ENCODE data around the gene TRMT1. TPM values are rescaled to one million over a fixed set of nuclear protein-coding genes. Genes with fewer than 3 reads are reported as not detected.

The TRMT1 gene
- total and polyA plus RNA-seq, 3 donors from 2014 or later: 35.9 to 50.0 (median 44.8) TPM

- no peak for DNase-seq
- WGBS, 2 donors: 49 to 54% methylated on average over 16 of the region's 16 CpGs
- H3K4me1 ChIP-seq: peaks cover 40% of the 10 kb centered on the region
Observed at GRCh38 chr19:13079542-13079986, 37.0 kb downstream of the TRMT1 start.

GRCh38 chr19:13078897-13079541 lies 37.5 kb downstream of the TRMT1 start:
- H3K36me3 ChIP-seq (ENCODE audit: low read depth, missing control alignments): no peaks in the 10 kb centered on the region
- H3K4me1 ChIP-seq: peaks cover 40% of the 10 kb centered on the region
- H3K27ac ChIP-seq: peak overlapping the region; percentile 51 to 59
- intact Hi-C loops (cut with DNase I; ENCODE audit: low total_unique reads): no loop called here
- no peaks in the 10 kb centered on the region for H3K27me3 ChIP-seq
- TF ChIP-seq CTCF (IDR thresholded peaks at IDR 0.05) (no peak), POLR2A (IDR thresholded peaks at IDR 0.05) (no peak)
- H3K4me3 ChIP-seq: no peak overlapping the region
- no peak for DNase-seq
- H3K9me3 ChIP-seq: no peaks in the 10 kb centered on the region
- WGBS, 2 donors: 54 to 58% methylated on average over 3 to 12 of the region's 12 CpGs

More at GRCh38 chr19:13079542-13079986, 37.0 kb downstream of the TRMT1 start:
- Histone ChIP-seq H3K9me3 (no peaks in the 10 kb centered on the region), H3K27me3 (no peaks in the 10 kb centered on the region), H3K36me3 (ENCODE audit: low read depth, missing control alignments) (no peaks in the 10 kb centered on the region), H3K27ac (peak overlapping the region; percentile 51 to 59), H3K4me3 (no peak overlapping the region)
- intact Hi-C loops (cut with DNase I; ENCODE audit: low total_unique reads): no loop called here
- TF ChIP-seq CTCF (IDR thresholded peaks at IDR 0.05) (no peak), POLR2A (IDR thresholded peaks at IDR 0.05) (no peak)

GRCh38 chr19:13078381-13078780 lies 38.2 kb downstream of the TRMT1 start:
- intact Hi-C loops (cut with DNase I; ENCODE audit: low total_unique reads): no loop called here
- DNase-seq: no peak
- 70 to 79% methylated on average over 3 to 10 of the region's 10 CpGs for WGBS, 2 donors
- Histone ChIP-seq H3K9me3 (no peaks in the 10 kb centered on the region), H3K27ac (peak overlapping the region; percentile 51 to 59), H3K4me3 (no peak overlapping the region), H3K27me3 (no peaks in the 10 kb centered on the region), H3K36me3 (ENCODE audit: low read depth, missing control alignments) (no peaks in the 10 kb centered on the region), H3K4me1 (peaks cover 40% of the 10 kb centered on the region)
- no peak for TF ChIP-seq CTCF (IDR thresholded peaks at IDR 0.05)
- no peak for TF ChIP-seq POLR2A (IDR thresholded peaks at IDR 0.05)

GRCh38 chr19:13077240-13077639 lies 39.3 kb downstream of the TRMT1 start:
- TF ChIP-seq CTCF (IDR thresholded peaks at IDR 0.05) (no peak), POLR2A (IDR thresholded peaks at IDR 0.05) (no peak)
- H3K27ac ChIP-seq: no peak overlapping the region
- no peak overlapping the region for H3K4me3 ChIP-seq
- no peak for DNase-seq
- H3K9me3 ChIP-seq: no peaks in the 10 kb centered on the region
- H3K4me1 ChIP-seq: peaks cover 40% of the 10 kb centered on the region
- intact Hi-C loops (cut with DNase I; ENCODE audit: low total_unique reads): no loop called here
- H3K27me3 ChIP-seq: no peaks in the 10 kb centered on the region
- 60 to 66% methylated on average over 11 of the region's 11 CpGs for WGBS, 2 donors
- no peaks in the 10 kb centered on the region for H3K36me3 ChIP-seq (ENCODE audit: low read depth, missing control alignments)

- TF ChIP-seq POLR2A (IDR thresholded peaks at IDR 0.05) (no peak), CTCF (IDR thresholded peaks at IDR 0.05) (no peak)
- intact Hi-C loops (cut with DNase I; ENCODE audit: low total_unique reads): no loop called here
- Histone ChIP-seq H3K4me3 (no peak overlapping the region), H3K27me3 (no peaks in the 10 kb centered on the region), H3K4me1 (peaks cover 40% of the 10 kb centered on the region), H3K27ac (no peak overlapping the region), H3K9me3 (no peaks in the 10 kb centered on the region), H3K36me3 (ENCODE audit: low read depth, missing control alignments) (no peaks in the 10 kb centered on the region)
- WGBS, 2 donors: 48 to 83% methylated on average over 3 to 6 of the region's 6 CpGs
- DNase-seq: no peak
Observed at GRCh38 chr19:13076787-13077186, 39.8 kb downstream of the TRMT1 start.
